HG03045 (cell line): ENCODE results near the gene NACA2.
"Not testable (repeated sequence)": the region's sequence is repeated elsewhere in the genome, so short reads cannot be mapped to it uniquely, and the experiment has no call there.

ENCODE experiments used
- ATAC-seq: cut with Tn5 transposase; IDR thresholded peaks from one replicate; pipeline ENCODE4 v1.9.1; 2021; ENCODE audit warnings: mild to moderate bottlenecking, moderate library complexity; ENCODE audit not compliant: unreplicated experiment

NACA2 gene

GRCh38 chr17:61579961-61580360, 11.1 kb downstream of the NACA2 start:
- no peak for ATAC-seq

- no peak for ATAC-seq
Measured at GRCh38 chr17:61579347-61579746, 11.7 kb downstream of the NACA2 start.

GRCh38 chr17:61578645-61579044, 12.4 kb downstream of the NACA2 start:
- no peak for ATAC-seq

GRCh38 chr17:61575983-61576382, 15.0 kb downstream of the NACA2 start:
- ATAC-seq: no peak

- no peak for ATAC-seq
Measured at GRCh38 chr17:61575352-61575975, 15.6 kb downstream of the NACA2 start.

GRCh38 chr17:61574542-61575351, 16.3 kb downstream of the NACA2 start:
- no peak for ATAC-seq

- not testable (repeated sequence) for ATAC-seq
Measured at GRCh38 chr17:61572547-61572946, 18.5 kb downstream of the NACA2 start.

- ATAC-seq: no peak
Measured at GRCh38 chr17:61571624-61572023, 19.4 kb downstream of the NACA2 start.

- no peak for ATAC-seq
Measured at GRCh38 chr17:61570118-61570517, 20.9 kb downstream of the NACA2 start.

- not testable (repeated sequence) for ATAC-seq
Measured at GRCh38 chr17:61569525-61569924, 21.5 kb downstream of the NACA2 start.

GRCh38 chr17:61568219-61569072, 22.6 kb downstream of the NACA2 start:
- ATAC-seq: no peak

- no peak for ATAC-seq
Measured at GRCh38 chr17:61567045-61567802, 23.8 kb downstream of the NACA2 start.

GRCh38 chr17:61566448-61566847, 24.6 kb downstream of the NACA2 start:
- ATAC-seq: not testable (repeated sequence)

- not testable (repeated sequence) for ATAC-seq
Measured at GRCh38 chr17:61565850-61566249, 25.2 kb downstream of the NACA2 start.

- no peak for ATAC-seq
Measured at GRCh38 chr17:61565213-61565612, 25.8 kb downstream of the NACA2 start.

GRCh38 chr17:61562287-61562686, 28.7 kb downstream of the NACA2 start:
- ATAC-seq: no peak

GRCh38 chr17:61561354-61561753, 29.7 kb downstream of the NACA2 start:
- ATAC-seq: no peak

- no peak for ATAC-seq
Measured at GRCh38 chr17:61560071-61560470, 30.9 kb downstream of the NACA2 start.

GRCh38 chr17:61556224-61557188, 34.5 kb downstream of the NACA2 start:
- no peak for ATAC-seq
